IMR-90 (cell line): ENCODE measurements around the gene KCNQ1.

Source experiments
- CEBPB ChIP-seq: IDR thresholded peaks from 2 replicates; pipeline ENCODE4 v1.6.1; 2012; ENCODE audit warnings: low read depth, low read length, improper control_type of control experiment
- CHD1 ChIP-seq: IDR thresholded peaks from 2 replicates; pipeline ENCODE4 v1.6.1; 2012; ENCODE audit warnings: low read depth, low read length, improper control_type of control experiment
- CTCF ChIP-seq: conservative IDR thresholded peaks from 2 replicates; pipeline ENCODE4 v1.5.1; 2012; ENCODE audit warnings: mild to moderate bottlenecking, low read depth, low read length, improper control_type of control experiment
- ELK1 ChIP-seq: fragments of 150-350 bp; IDR thresholded peaks from 2 replicates; pipeline ENCODE4 v1.6.1; 2016; ENCODE audit warnings: low read depth, mild to moderate bottlenecking, low read length, moderate library complexity, borderline replicate concordance
- FOS ChIP-seq: fragments of 150-350 bp; IDR thresholded peaks from 2 replicates; pipeline ENCODE4 v1.6.1; 2016; ENCODE audit warnings: low read depth, low read length
- MAZ ChIP-seq: IDR thresholded peaks from 2 replicates; pipeline ENCODE4 v1.6.1; 2012; ENCODE audit warnings: low read depth, mild to moderate bottlenecking, low read length, improper control_type of control experiment, moderate library complexity, borderline replicate concordance
- MXI1 ChIP-seq: IDR thresholded peaks from 2 replicates; pipeline ENCODE4 v1.6.1; 2012; ENCODE audit warnings: low read depth, mild to moderate bottlenecking, low read length, moderate library complexity, borderline replicate concordance
- POLR2A ChIP-seq: IDR thresholded peaks from 2 replicates; pipeline ENCODE4 v1.6.1; 2012; ENCODE audit warnings: mild to moderate bottlenecking, low read depth, low read length
- RAD21 ChIP-seq: IDR thresholded peaks from 2 replicates; pipeline ENCODE4 v1.6.1; 2012; ENCODE audit warnings: low read length, improper control_type of control experiment
- SMC3 ChIP-seq: fragments of 150-350 bp; IDR thresholded peaks from 2 replicates; pipeline ENCODE4 v1.6.1; 2016; ENCODE audit warnings: low read depth, mild to moderate bottlenecking, antibody characterized with exemption, low read length, moderate library complexity
- USF2 ChIP-seq: fragments of 150-350 bp; IDR thresholded peaks from 2 replicates; pipeline ENCODE4 v1.6.1; 2017; ENCODE audit warnings: mild to moderate bottlenecking, antibody characterized with exemption, low read length, low read depth

- TF ChIP-seq CTCF (no peak), POLR2A (no peak), CEBPB (no peak), MXI1 (no peak), MAZ (no peak), SMC3 (no peak), RAD21 (no peak), USF2 (no peak), CHD1 (no peak), FOS (no peak), ELK1 (no peak)
Measured at GRCh38 chr11:2732940-2733628, 288.3 kb downstream of the KCNQ1 start.
